Panc1 (cell line): ENCODE results near the gene GOLGA6A.

Experiments used
- CTCF ChIP-seq: fragments of 450-650 bp; IDR thresholded peaks from 2 replicates; pipeline ENCODE4 v1.5.1; 2017; ENCODE audit warnings: mild to moderate bottlenecking
- POLR2AphosphoS5 ChIP-seq: IDR thresholded peaks from 2 replicates; pipeline ENCODE4 v1.6.1; 2012; ENCODE audit warnings: mild to moderate bottlenecking, low read depth, low read length, moderate library complexity
- REST ChIP-seq, 2 experiments: IDR thresholded peaks; 2 replicates each; pipeline ENCODE4 v1.6.1; 2011 to 2012; ENCODE audit warnings: low read depth in 2 of 2, control low read depth in 1 of 2, low read length in 1 of 2, mild to moderate bottlenecking in 1 of 2, moderate library complexity in 1 of 2; ENCODE audit not compliant: insufficient read depth in 1 of 2
- SIN3A ChIP-seq: IDR thresholded peaks from 2 replicates; pipeline ENCODE4 v1.6.1; 2012; ENCODE audit warnings: low read depth, mild to moderate bottlenecking, low read length, moderate library complexity, borderline replicate concordance; ENCODE audit not compliant: insufficient read depth
- TCF7L2 ChIP-seq: IDR thresholded peaks from 2 replicates; pipeline ENCODE4 v1.6.1; 2011; ENCODE audit warnings: mild to moderate bottlenecking, low read depth, low read length, inconsistent platforms

- TF ChIP-seq CTCF, result no peak
- TF ChIP-seq TCF7L2, result no peak
- no peak for TF ChIP-seq REST (IDR thresholded peaks at IDR 0.05; ENCODE audit: insufficient read depth in 1 of 2, low read depth in 2 of 2, low read length in 1 of 2)
- no peak for TF ChIP-seq POLR2AphosphoS5
- TF ChIP-seq SIN3A, result no peak
Measured at GRCh38 chr15:74129586-74130154, 47.3 kb upstream of the GOLGA6A start.
